Caco-2 (cell line): ENCODE results near the gene CARD14. TPM values are rescaled to one million over a fixed set of nuclear protein-coding genes. Genes with fewer than 3 reads are reported as not detected.
A peak's percentile ranks its signal among the peaks of the same experiment; 100 is the strongest.

Experiments used
- BruUV-seq: library from RNA; stranded (reverse); fragments of 400-500 nt; replicated peaks from 2 replicates; lab custom pipeline; 2021; lab: Mats Ljungman, UMichigan
- CTCF ChIA-PET: fragments of 300-600 bp; sonication (Branson Sonifier 250); formaldehyde crosslinking; loops from one replicate; lab custom pipeline; 2022; ENCODE audit warnings: antibody characterized with exemption; lab: Charles Lee
- POLR2A ChIA-PET: fragments of 300-600 bp; sonication (Branson Sonifier 250); formaldehyde crosslinking; loops from one replicate; lab custom pipeline; 2022; ENCODE audit warnings: antibody characterized with exemption; lab: Charles Lee
- DNase-seq, 2 experiments: peaks; one replicate each; pipeline versions ENCODE4 v3.0.0 to v3.0.0-alpha.2; 2020 to 2022
- H3K27me3 ChIP-seq: replicated peaks from 2 replicates; pipeline ENCODE4 v1.6.0; 2011; ENCODE audit warnings: low read length; ENCODE audit not compliant: control insufficient read depth, insufficient read depth
- H3K36me3 ChIP-seq: 2 replicates; pipeline ENCODE4 v1.5.1; 2011; ENCODE audit warnings: low read length; ENCODE audit not compliant: control insufficient read depth, insufficient read depth
- H3K4me1 ChIP-seq: fragments of 250-450 bp; sonication (Bioruptor Pico); 2 replicates; pipeline ENCODE4 v1.5.1; 2020; ENCODE audit warnings: mild to moderate bottlenecking
- H3K4me3 ChIP-seq: 2 replicates; pipeline ENCODE4 v1.5.1; 2011; ENCODE audit warnings: low read depth, mild to moderate bottlenecking, control low read depth, low read length
- H3K9me3 ChIP-seq: fragments of 250-450 bp; sonication (Bioruptor Pico); 2 replicates; pipeline ENCODE4 v1.5.1; 2020; ENCODE audit warnings: mild to moderate bottlenecking, moderate library complexity
- H3K27ac Mint-ChIP-seq: one replicate; pipeline ENCODE4 v1.8.0; 2022; ENCODE audit warnings: mixed read lengths; ENCODE audit not compliant: unreplicated experiment
- H3K27me3 Mint-ChIP-seq: one replicate; pipeline ENCODE4 v1.8.0; 2022; ENCODE audit warnings: mixed read lengths; ENCODE audit not compliant: insufficient read depth, unreplicated experiment
- H3K36me3 Mint-ChIP-seq: one replicate; pipeline ENCODE4 v1.8.0; 2022; ENCODE audit warnings: mild to moderate bottlenecking, mixed read lengths; ENCODE audit not compliant: insufficient read depth, unreplicated experiment
- H3K4me1 Mint-ChIP-seq: one replicate; pipeline ENCODE4 v1.8.0; 2022; ENCODE audit warnings: low read depth, mixed read lengths; ENCODE audit not compliant: unreplicated experiment
- H3K4me3 Mint-ChIP-seq: one replicate; pipeline ENCODE4 v1.8.0; 2022; ENCODE audit warnings: mild to moderate bottlenecking, moderate library complexity, mixed read lengths; ENCODE audit not compliant: unreplicated experiment
- H3K9me3 Mint-ChIP-seq: one replicate; pipeline ENCODE4 v1.8.0; 2022; ENCODE audit warnings: mixed read lengths; ENCODE audit not compliant: unreplicated experiment
- intact Hi-C: fragments of 100-400 bp; cut with micrococcal nuclease; formaldehyde crosslinking; loops from one replicate; pipeline ENCODE4 v1.10.0; 2022; ENCODE audit not compliant: unreplicated experiment
- total RNA-seq: library from RNA; stranded (reverse); gene quantifications from 2 replicates; pipeline ENCODE4 v1.2.3, GENCODE V29; 2022
- TF ChIP-seq, protein P1 (sequence below), 2 experiments: fragments of 200-600 bp in 1 of 2; IDR thresholded peaks; 1 replicate in 1 of 2; 2 replicates in 1 of 2; pipeline versions ENCODE4 v1.5.1 to v1.8.0; 2011 to 2022; ENCODE audit warnings: antibody characterized with exemption in 1 of 2, control low read depth in 1 of 2, inconsistent platforms in 1 of 2, low read depth in 1 of 2, low read length in 1 of 2, mild to moderate bottlenecking in 1 of 2, moderate library complexity in 1 of 2; ENCODE audit not compliant: insufficient read depth in 1 of 2, severe bottlenecking in 1 of 2, unreplicated experiment in 1 of 2

The CARD14 gene
- total RNA-seq, 1 experiment from 2014 or later = 1.3 TPM

- no TSS peak for BruUV-seq
- no peaks in the 10 kb centered on the region for H3K27me3 Mint-ChIP-seq
- H3K9me3 ChIP-seq = no peaks in the 10 kb centered on the region
- DNase-seq = no peak
- H3K36me3 Mint-ChIP-seq = peaks cover 23% of the 10 kb centered on the region
- peaks cover 18% of the 10 kb centered on the region for H3K4me1 ChIP-seq
- H3K4me1 Mint-ChIP-seq = peaks cover 24% of the 10 kb centered on the region
- intact Hi-C loops = no loop called here
- H3K27ac Mint-ChIP-seq = peak overlapping the region; percentile 95
- H3K4me3 Mint-ChIP-seq = no peak overlapping the region
- H3K9me3 Mint-ChIP-seq = no peaks in the 10 kb centered on the region
- no peaks in the 10 kb centered on the region for H3K36me3 ChIP-seq
- ChIA-PET POLR2A (no interaction called here), CTCF (no interaction called here)
- TF ChIP-seq, protein P1, sequence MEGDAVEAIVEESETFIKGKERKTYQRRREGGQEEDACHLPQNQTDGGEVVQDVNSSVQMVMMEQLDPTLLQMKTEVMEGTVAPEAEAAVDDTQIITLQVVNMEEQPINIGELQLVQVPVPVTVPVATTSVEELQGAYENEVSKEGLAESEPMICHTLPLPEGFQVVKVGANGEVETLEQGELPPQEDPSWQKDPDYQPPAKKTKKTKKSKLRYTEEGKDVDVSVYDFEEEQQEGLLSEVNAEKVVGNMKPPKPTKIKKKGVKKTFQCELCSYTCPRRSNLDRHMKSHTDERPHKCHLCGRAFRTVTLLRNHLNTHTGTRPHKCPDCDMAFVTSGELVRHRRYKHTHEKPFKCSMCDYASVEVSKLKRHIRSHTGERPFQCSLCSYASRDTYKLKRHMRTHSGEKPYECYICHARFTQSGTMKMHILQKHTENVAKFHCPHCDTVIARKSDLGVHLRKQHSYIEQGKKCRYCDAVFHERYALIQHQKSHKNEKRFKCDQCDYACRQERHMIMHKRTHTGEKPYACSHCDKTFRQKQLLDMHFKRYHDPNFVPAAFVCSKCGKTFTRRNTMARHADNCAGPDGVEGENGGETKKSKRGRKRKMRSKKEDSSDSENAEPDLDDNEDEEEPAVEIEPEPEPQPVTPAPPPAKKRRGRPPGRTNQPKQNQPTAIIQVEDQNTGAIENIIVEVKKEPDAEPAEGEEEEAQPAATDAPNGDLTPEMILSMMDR (IDR thresholded peaks at IDR 0.05; ENCODE audit: insufficient read depth in 1 of 2, low read depth in 1 of 2, low read length in 1 of 2, severe bottlenecking in 1 of 2, unreplicated experiment in 1 of 2) = no peak
- H3K27me3 ChIP-seq = no peaks in the 10 kb centered on the region
- no peak overlapping the region for H3K4me3 ChIP-seq
Measured at GRCh38 chr17:80253631-80254395, 84.0 kb downstream of the CARD14 start.

GRCh38 chr17:80254396-80255251 lies 84.8 kb downstream of the CARD14 start:
- peak overlapping the region; percentile 95 for H3K27ac Mint-ChIP-seq
- H3K9me3 ChIP-seq = no peaks in the 10 kb centered on the region
- TF ChIP-seq, protein P1 (IDR thresholded peaks at IDR 0.05; ENCODE audit: insufficient read depth in 1 of 2, low read depth in 1 of 2, low read length in 1 of 2, severe bottlenecking in 1 of 2, unreplicated experiment in 1 of 2) = no peak
- peaks cover 25% of the 10 kb centered on the region for H3K36me3 Mint-ChIP-seq
- H3K36me3 ChIP-seq = no peaks in the 10 kb centered on the region
- H3K27me3 Mint-ChIP-seq = no peaks in the 10 kb centered on the region
- POLR2A ChIA-PET = no interaction called here
- CTCF ChIA-PET = interaction anchor here (0.6 kb wide), 1 partner anchor 38 kb away, joined by 5 read pairs; no protein-coding TSS in a partner anchor
- peak; percentile 57 to 73 for DNase-seq
- H3K4me1 Mint-ChIP-seq = peaks cover 26% of the 10 kb centered on the region
- H3K9me3 Mint-ChIP-seq = no peaks in the 10 kb centered on the region
- H3K4me3 ChIP-seq = no peak overlapping the region
- peak overlapping the region; percentile 5 for H3K4me3 Mint-ChIP-seq
- no peaks in the 10 kb centered on the region for H3K27me3 ChIP-seq
- no TSS peak for BruUV-seq
- H3K4me1 ChIP-seq = peaks cover 23% of the 10 kb centered on the region
- intact Hi-C loops = no loop called here

- intact Hi-C loops = no loop called here
- H3K9me3 Mint-ChIP-seq = no peaks in the 10 kb centered on the region
- Histone ChIP-seq H3K4me3 (no peak overlapping the region), H3K4me1 (peaks cover 26% of the 10 kb centered on the region), H3K27me3 (no peaks in the 10 kb centered on the region), H3K9me3 (no peaks in the 10 kb centered on the region), H3K36me3 (no peaks in the 10 kb centered on the region)
- ChIA-PET CTCF (no interaction called here), POLR2A (no interaction called here)
- no peak overlapping the region for H3K4me3 Mint-ChIP-seq
- TF ChIP-seq, protein P1 (IDR thresholded peaks at IDR 0.05; ENCODE audit: insufficient read depth in 1 of 2, low read depth in 1 of 2, low read length in 1 of 2, severe bottlenecking in 1 of 2, unreplicated experiment in 1 of 2) = no peak
- no peaks in the 10 kb centered on the region for H3K27me3 Mint-ChIP-seq
- peaks cover 29% of the 10 kb centered on the region for H3K36me3 Mint-ChIP-seq
- H3K27ac Mint-ChIP-seq = no peak overlapping the region
- peaks cover 29% of the 10 kb centered on the region for H3K4me1 Mint-ChIP-seq
- no TSS peak for BruUV-seq
- DNase-seq = no peak
Measured at GRCh38 chr17:80256034-80256350, 86.2 kb downstream of the CARD14 start.
